HG03342 (cell line): ENCODE measurements around the gene ABCD1.
"Not testable (repeated sequence)": the region's sequence is repeated elsewhere in the genome, so short reads cannot be mapped to it uniquely, and the experiment has no call there.

Experiments used
- ATAC-seq: cut with Tn5 transposase; IDR thresholded peaks from one replicate; pipeline ENCODE4 v1.9.1; 2021; ENCODE audit warnings: mild to moderate bottlenecking, moderate library complexity; ENCODE audit not compliant: unreplicated experiment

The ABCD1 gene

DNA sequence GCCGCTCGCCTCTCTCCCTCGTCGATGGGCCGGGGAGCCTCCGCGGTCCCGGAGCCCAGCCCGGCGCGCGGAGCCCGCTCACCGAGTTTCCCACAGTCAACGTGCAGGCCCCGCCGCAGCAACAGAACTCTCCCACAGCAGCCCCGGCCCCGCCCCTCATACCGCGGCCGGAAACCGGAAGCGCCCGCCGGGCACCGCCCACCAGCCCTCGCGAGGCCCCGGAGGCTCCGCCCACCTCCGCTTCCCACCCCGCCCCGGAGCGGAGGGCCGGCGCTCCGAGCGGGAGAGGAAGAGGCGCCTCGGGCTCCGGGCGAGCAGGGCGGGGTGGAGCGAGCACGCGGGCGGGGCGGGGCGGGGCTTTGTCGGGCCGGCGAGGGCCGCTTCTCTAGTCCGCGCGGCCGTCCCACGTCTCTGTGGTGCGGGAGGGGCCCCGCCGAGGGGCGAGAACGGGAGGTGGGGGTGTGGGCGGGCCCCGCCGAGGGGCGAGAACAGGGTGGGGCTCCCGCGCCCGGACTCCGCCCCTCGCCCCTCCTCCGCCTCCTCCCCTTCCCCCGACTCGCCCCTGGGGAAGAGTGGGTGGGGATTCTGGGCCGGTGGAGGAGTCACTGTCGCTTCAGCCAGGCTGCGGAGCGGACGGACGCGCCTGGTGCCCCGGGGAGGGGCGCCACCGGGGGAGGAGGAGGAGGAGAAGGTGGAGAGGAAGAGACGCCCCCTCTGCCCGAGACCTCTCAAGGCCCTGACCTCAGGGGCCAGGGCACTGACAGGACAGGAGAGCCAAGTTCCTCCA, at the start of gene ABCD1, which contains the start of gene BCAP31:
Gene ABCD1 (plus strand): TSS at position 605 of the 787 bp plus-strand sequence. CDS start 411 bp downstream, outside the sequence.
Gene BCAP31 (minus strand): TSS at position 136 of the 787 bp plus-strand sequence. CDS start 1,143 bp downstream, outside the sequence.
- ATAC-seq, result peak; percentile 51

DNA sequence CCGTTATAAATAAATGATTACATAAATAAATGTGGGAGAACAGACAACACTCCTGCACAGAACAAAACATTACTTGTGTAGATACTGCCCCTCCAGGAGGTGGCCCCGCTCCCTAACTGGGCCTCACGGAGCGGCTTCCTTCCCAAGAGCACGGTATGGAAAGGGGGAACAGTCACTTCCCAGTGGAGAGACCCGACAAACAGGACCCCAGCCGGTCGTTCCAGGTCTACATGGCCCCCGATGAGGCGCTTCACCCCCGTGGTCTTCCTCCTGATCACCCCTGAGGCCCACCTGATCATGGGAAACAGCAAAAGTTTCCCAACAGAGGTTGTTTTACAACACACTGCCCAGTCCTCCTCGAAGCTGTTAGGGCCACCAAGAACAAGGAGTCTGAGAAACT, 43.5 kb upstream of the ABCD1 start:
- ATAC-seq, result no peak

DNA sequence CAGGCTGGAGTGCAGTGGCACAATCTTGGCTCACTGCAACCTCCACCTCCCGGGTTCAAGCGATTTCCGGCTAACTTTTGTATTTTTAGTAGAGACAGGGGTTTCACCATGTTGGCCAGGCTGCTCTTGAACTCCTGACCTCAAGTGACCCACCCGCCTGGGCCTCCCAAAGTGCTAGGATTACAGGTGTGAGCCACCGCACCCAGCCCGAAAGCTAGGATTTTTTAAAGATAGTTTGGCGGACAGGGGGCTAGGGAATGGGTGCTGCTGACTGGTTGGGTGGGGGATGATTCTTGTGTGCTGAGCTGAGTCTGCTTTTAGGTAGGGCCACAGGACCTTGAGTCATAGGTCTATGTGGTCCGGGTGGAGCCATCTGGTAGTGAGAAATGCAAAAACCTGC, 41.2 kb upstream of the ABCD1 start:
- not testable (repeated sequence) for ATAC-seq

DNA sequence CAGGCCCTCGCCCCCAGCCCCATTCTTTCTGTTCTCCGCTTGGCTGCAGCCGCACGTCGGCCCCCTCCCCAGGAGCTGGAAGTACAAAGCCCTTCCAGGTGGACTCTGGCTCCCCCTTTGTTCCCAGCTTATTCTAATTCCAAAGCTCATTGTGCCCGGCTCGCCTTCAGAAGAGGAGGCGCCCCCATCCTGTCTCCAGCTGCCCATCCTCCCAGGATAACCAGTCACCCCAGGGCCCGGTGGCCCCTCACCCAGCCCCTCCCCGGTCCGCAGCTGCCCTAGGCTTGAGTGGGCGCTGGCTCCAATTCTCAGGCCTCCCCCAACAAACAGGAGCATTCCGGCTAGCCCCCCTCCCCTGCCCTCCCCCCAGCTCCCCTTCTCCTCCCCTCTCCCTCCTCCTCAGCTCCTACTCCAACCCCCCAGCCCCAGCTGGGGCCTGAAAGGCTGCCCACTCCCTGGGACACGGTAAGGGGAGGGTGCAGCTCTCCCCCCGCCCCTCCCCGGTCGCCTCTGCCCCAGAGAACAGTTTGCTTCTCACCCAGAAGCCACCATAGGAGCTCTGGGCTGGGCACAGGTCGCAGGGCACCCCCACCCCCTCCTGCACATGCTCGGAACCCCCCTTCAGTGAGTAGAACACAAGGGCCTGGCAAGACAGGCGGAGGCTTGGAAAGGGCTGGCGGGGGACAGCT, 40.0 kb upstream of the ABCD1 start:
- ATAC-seq, result no peak

DNA sequence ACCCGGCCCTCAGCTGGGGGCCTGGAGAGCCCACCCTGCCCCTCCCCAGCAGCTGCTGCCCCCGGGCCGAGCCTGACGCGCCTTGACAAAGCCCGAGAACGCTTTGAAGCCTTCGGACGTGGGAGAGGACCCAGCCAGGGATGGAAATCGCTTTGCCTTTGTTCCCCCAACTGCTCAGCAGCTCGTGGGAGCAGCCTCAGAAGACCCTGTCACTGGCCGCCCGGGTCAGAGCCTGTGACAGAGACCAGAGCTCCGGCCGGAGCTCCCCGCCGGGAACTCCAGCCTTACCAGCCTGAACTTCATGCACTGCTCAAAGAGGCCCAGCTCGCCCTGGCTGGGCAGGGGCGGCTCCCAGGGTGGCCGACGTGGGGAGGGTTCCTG, 39.5 kb upstream of the ABCD1 start:
- ATAC-seq, result no peak

DNA sequence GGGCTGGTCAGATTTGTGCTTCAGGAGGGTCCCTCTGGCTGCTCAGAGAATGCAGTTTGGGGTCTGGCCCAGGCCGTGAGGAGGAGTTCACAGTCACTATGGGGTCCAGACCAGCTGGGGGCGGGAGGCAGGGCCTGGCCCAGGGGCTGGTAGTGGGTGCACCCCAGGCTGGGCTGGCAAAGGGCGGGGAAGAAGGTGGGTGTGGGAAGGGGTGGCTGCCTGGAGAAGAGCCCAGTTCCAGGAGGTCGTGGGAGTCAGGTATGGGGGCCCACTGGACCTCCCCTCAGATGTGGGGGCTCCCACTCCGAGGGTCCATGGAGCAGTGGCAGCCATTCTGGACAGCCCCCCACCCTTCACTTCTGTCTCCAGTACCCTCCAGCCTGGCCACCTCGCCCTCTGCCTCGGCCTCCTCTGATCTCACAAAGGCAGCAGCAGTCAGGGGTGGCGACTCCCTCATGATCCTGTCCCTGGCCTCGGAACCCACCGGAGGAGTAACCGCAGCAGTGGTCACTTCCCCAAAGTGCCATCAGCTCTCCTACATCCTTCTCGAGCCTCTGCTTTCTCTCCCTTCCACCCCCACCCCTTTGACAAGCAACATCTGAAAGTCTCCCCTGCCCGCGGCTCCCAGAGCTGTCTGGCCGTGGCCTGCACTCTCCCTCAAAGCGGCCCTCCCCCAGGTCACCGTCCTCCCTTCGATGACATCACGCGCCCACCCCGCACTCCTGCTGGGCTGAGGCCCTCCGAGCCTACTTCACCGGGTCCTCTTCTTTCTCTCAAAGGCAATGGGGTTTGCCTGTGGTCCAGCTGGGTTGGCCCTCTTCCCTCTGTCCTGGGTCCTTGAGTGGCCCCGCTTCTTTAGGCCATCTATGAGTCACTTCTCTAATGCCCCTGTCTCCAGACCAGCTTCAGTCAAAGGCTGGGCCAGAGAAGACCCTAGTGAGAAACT, 38.6 kb upstream of the ABCD1 start:
- ATAC-seq, result no peak

DNA sequence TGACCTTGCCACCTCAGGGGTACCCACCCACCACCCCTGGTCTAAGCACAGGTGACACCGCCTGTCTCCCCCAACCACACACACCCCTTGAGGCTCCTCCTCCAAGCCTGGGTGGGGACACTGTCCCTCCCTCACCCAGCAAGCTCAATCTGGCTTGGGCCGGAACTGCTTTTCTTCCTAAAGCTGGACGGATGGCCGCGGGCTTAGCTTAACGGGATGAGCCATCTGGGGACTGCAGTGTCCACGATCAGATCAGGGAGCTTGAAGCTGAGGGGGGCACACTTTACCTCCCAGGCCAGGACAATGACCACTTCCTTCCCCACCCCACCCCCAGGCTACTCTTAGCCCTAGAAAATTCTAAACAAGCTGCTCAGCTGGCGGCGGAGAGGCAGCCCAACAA, 37.9 kb upstream of the ABCD1 start:
- ATAC-seq, result no peak

DNA sequence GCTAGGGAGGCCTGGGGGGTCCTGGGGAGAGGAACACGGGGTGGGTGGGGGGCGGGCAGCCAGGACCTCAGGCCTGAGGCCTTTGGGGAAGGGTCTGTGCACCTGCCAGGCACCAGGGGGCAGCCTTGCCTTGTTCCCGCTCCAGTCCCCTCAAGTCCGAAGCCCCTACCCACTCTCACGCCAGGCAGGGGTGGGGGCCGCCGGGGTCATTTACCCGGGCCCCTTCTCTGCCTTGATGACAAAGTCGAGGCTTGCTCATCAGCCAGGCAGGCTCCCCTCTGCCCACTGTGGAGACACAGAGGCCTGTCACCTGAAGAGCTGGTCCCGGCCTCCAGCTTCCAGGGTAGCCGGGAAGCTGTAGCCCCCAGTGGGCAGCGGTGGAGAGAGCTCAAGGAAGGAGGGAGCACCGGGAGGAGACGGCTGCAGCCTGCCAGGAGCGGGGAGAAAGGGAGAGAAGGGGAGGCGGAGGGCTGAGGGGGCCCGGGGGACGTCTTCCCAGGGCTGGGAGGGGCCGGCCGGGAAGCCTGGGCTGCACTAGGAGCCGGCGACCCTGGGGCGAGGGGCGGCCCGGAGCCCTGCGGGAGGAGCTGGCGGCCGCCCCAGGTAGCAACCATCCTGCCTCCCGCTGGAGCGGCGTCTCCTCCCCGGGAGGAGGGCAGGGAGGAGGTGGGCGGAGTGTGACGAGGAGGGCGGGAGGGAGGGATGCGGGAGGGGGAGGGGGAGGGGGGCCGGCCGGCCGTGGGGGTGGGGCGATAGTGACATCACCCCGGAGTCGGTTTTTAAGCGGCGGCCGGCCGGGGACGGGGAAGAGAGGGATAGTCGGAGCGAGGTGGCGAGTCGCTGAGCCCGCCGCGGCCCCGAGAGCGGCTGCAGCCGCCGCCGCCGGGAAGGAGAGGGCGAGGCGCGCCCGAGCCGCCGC, 37.3 kb upstream of the ABCD1 start, which contains the start of gene SLC6A8:
Gene SLC6A8 (plus strand): TSS at position 806 of the 919 bp plus-strand sequence. CDS start 649 bp downstream, outside the sequence.
- no peak for ATAC-seq

DNA sequence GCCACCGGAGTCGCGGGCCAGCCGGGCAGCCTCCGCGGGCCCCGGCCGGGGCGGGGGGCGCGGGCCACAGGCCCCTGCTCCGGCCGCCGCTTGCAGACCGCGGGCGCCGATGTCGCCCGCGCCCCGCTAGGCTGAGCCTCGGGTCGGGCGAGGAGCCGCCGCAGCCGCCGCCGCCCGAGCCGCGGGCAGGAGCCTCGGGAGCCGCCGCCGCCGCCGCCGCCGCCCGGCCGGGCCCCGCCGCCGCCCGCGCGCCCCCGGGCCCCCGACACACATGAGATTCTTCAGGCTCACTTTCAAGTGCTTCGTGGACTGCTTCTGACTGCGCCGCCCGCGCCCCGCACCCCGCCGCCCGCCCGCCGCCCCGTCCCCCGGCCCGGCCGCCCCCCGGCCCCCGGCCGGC, 36.6 kb upstream of the ABCD1 start:
- no peak for ATAC-seq

DNA sequence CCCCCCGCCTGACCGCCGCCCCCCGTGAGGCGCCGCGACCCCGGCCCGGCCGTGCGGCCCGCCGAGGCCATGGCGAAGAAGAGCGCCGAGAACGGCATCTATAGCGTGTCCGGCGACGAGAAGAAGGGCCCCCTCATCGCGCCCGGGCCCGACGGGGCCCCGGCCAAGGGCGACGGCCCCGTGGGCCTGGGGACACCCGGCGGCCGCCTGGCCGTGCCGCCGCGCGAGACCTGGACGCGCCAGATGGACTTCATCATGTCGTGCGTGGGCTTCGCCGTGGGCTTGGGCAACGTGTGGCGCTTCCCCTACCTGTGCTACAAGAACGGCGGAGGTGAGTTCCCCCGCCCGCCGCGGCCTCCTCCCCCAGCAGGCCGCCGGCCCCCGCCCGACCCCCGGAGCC, 36.1 kb upstream of the ABCD1 start:
- ATAC-seq, result no peak

DNA sequence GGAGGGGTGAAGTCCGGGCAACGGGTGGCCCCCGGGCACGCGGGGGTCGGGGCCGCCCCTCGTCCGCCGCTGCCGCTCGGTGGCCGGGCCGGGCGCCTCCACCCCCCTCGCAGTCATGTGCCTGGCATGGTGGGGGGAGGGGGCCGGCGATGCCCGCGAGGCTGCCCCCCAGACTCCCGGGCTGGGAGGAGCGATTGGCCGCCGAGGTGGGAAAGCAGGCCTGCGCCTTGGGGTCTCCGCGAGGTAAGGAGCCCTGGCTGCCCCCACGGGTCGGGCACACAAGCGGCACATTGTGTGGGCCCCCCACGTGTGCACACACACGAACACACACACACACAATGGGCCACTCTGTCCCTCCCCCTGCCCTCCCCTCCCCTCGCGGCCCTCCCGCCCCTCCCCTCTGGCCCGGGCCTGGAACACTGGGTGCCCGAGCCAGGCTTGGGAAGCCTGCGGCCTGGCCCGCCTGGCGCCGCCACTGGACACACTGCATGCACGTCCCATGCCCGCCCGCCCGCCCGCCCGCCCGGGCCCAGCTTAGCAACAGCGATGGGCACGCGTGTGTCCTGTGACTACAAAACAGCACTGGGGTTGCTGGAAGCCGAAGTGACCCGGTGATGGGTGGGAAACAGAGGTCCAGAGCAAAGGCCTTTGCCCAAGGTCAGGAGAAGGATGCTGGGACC, 35.6 kb upstream of the ABCD1 start:
- ATAC-seq, result no peak

DNA sequence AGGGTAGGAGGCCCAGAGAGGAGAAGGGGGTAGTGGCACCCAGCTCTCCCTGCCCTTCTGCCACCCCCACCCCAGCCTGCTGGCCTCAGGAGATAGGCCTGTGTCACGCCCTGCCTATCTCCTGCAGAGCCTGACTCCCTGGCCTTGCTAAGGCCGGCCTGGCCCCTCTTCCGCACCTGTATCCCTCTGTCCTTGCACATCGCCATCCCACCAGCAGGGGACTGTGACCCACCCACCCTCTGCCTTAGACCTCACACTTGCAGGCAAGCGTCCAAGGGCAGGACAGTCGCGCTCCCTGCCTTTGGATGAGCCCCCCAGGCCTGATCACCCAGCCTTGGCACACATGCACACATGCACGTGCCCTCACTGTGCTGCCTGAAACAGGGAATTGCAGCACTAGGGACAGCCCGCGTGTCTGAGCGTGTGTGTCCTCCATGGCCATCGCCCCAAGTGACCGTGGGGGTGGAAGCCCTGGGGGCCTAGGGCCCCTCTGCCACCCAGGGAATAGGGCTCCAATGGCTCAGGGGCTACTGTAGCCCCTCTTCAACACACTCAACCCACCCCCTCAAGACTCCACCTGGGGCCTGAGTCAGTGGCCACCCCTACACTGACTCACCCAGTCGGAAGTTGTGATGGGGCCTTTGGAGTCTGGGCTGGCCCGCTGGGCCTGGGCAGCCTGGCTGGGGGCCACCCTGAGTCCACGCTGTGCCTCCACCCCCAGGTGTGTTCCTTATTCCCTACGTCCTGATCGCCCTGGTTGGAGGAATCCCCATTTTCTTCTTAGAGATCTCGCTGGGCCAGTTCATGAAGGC, 34.8 kb upstream of the ABCD1 start:
- ATAC-seq, result no peak

DNA sequence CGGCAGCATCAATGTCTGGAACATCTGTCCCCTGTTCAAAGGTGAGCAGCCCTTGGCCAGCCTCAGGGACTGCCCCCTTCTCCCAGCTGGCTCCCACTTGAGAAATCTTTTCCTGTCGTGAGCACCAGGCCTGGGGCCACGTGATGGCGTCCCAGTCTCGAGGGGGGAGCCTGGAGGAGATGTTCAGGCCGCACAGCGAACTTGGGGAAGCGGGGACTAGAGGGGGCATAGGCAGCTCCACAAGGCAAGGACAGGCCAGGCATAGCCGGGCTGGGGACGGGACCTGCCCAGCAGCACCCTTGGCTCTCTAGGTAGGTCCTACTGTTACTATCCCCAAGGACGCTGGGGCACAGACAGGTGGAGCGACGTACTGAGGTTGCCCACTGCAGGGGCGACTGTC, 34.2 kb upstream of the ABCD1 start:
- ATAC-seq, result no peak

DNA sequence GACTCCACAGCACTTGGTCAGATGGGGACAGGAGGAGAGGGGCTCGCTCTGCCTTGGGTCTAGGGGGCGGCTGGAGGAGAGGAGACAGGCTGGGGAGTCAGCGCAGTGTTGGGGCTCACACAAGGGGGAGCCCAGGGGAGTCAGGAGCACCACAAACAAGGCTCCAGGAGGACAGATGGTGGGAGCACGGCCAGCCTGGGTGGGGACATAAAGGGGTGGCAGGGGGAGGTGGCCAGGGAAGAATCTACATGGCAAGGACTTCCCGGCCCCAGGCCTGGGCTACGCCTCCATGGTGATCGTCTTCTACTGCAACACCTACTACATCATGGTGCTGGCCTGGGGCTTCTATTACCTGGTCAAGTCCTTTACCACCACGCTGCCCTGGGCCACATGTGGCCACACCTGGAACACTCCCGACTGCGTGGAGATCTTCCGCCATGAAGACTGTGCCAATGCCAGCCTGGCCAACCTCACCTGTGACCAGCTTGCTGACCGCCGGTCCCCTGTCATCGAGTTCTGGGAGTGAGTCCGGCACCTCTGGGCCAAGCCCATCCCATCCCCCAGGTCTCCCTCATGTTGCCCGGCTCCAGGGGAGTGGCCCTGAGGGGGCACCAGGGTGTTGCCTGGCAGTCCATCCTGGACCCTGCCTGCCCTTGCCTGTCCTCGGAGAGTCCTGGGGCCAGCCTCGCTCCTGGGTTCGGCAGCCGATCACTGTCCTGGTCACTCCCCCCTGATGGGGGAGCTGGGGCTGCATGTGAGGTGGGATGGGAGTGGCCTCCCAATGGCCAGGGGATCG, 33.4 kb upstream of the ABCD1 start:
- ATAC-seq, result not testable (repeated sequence)

DNA sequence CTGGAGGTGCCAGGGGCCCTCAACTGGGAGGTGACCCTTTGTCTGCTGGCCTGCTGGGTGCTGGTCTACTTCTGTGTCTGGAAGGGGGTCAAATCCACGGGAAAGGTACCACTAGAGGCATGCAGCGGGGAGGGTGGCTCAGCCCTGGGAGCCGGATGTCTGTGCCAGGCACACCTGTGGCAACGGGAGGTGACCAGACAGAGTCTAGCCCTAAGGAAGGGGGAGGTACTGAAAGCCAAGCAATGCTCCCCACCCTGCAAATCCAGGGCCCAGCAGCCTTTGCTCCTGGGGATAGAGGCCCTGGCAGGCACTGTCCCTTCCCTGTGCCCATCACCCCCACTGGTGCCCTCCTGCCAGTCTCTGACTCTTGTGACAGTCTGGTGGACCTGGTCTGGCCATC, 32.7 kb upstream of the ABCD1 start:
- ATAC-seq, result no peak

DNA sequence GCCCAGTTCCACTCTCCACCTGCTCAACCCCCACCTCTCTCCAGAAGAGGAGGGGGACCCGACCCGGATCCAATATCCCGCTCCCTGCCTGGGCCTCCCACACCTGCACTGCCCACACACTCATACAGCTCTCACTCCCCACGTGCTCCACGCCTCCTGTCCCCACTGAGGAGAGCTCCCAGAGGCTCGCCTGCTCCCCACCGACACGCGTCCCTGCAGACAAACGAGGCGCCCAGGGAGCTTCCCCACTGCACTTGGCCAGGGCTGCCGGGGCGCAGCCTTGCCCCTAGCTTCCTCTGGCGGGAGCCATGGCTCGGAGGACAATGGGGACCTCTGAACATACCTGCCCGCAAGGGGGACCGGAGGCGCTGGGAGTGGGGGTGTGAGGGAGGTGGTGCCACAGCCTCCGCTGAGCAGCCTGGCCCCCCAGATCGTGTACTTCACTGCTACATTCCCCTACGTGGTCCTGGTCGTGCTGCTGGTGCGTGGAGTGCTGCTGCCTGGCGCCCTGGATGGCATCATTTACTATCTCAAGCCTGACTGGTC, 32.0 kb upstream of the ABCD1 start:
- ATAC-seq, result no peak
